ENCODE measurements around the gene LITAFD.

The LITAFD gene

DNA sequence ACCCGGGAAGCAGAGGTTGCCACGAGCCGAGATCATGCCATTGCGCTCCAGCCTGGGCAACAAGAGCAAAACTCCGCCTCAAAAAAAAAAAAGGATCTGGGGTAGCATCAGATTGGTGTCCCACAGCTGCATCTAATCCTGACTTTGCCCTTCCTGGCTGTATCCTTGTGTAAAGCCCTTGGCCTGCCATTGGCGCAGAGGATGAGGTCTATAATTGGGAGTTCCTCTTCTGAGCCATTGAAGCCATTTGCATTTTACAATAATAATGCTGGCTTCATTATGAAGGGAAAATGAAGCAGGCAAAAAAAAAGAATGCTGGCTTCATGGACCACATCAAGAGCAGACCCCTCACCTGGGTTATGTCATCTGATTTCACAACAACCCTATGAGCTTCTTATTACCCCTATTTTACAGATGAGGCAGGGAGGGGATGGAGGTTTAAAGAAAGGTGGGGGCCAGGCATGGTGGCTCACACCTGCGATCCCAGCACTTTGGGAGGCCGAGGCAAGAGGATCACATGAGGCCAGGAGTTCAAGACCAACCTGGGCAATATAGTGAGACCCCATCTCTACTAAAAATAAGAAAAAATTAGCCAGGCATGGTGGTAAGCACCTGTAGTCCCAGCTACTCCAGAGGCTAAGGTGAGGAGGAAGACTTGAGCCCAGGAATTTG is 1.2 kb upstream of the LITAFD start:
- H3K9me3 ChIP-seq = no peaks in the 10 kb centered on the region
- H3K27me3 ChIP-seq = peaks cover 28% of the 10 kb centered on the region
- H3K27ac ChIP-seq = no peak overlapping the region
- H3K4me3 ChIP-seq (ENCODE audit: low read depth in 1 of 2, low read length in 1 of 2) = no peak overlapping the region
- no peaks in the 10 kb centered on the region for H3K36me3 ChIP-seq
- peaks cover 2 to 5% of the 10 kb centered on the region in 2 experiments for H3K4me1 ChIP-seq (ENCODE audit: control insufficient read depth in 1 of 2, insufficient read depth in 1 of 2, low read depth in 1 of 2, low read length in 1 of 2)
- TF ChIP-seq, protein P1, sequence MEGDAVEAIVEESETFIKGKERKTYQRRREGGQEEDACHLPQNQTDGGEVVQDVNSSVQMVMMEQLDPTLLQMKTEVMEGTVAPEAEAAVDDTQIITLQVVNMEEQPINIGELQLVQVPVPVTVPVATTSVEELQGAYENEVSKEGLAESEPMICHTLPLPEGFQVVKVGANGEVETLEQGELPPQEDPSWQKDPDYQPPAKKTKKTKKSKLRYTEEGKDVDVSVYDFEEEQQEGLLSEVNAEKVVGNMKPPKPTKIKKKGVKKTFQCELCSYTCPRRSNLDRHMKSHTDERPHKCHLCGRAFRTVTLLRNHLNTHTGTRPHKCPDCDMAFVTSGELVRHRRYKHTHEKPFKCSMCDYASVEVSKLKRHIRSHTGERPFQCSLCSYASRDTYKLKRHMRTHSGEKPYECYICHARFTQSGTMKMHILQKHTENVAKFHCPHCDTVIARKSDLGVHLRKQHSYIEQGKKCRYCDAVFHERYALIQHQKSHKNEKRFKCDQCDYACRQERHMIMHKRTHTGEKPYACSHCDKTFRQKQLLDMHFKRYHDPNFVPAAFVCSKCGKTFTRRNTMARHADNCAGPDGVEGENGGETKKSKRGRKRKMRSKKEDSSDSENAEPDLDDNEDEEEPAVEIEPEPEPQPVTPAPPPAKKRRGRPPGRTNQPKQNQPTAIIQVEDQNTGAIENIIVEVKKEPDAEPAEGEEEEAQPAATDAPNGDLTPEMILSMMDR (IDR thresholded peaks at IDR 0.05) = no peak

DNA sequence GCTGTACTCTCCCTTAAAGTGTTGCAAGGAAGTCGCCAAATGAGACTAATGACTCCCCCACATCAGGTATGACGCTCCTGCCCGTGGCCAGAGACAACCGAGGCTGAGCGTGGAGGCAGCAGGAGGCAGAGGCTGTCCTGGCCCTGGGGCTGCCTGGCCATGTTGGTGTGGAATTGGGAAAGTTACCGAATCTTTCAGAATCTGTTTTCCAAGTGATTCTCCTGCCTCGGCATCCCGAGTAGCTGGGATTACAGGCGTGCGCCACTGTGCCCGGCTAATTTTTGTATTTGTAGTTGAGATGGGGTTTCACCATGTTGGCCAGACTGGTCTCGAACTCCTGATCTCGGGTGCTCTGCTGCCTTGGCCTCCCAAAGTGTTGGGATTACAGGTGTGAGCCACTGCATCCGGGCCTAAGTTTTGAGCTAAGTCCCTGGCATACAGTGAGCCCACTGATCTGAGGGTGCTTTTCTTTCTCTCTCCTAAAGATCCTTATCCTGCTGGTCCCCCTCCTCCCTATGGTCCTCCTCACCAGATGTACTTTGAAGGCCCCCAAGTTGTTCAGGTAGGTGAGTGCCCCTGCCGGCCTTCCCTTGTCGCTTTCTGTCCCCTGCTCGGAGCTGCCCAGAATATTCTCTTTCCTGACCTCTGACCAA is 700 bp downstream of the LITAFD start:
- H3K4me1 ChIP-seq (ENCODE audit: control insufficient read depth in 1 of 2, insufficient read depth in 1 of 2, low read depth in 1 of 2, low read length in 1 of 2) = peaks cover 2 to 5% of the 10 kb centered on the region in 2 experiments
- H3K27ac ChIP-seq = no peak overlapping the region

DNA sequence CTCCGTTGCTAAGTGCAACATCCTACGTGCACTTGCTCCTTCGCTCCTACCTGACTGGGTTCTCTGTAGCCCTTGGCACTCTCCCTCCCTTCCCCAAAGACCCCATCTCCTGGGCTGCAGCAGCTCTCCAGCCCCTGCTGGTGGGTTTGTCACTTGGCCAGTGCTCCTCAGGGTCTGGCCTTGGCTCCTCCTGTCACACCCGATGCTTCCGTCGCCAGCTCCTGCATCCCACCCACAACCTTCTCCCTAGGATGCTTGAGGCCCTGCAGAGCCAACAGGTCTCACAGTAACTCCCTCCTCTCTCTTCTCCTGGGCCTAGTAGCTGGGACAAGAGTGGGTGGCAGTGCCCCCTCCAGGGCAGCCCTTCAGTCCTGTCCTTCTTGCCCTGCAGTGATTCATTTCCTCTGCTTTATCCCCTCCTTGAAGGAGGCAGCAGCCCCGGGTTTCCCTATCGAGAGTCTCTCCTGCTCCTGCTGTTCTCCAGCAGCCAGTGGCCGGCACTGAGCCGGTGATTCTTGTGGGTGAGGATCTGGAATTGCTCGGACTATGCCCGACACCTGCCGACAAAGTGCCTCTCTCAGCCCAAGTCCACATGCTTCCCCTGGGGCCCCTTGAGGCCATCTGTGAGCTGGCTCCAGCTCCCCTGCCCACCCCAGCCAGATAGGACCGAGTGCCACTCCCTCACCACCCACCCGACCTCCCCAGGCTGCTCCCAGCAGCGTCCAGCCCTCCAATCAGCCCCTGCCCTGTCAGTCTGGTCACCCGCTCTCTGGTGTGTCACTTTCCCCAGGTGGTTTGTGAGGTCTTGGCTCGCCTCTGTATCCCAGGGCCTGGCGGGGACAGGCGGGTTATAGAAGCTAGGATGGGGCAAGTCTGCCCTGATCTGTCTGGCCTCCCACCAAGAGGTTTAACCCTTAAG is 3.8 kb downstream of the LITAFD start:
- no peaks in the 10 kb centered on the region for H3K4me1 ChIP-seq (ENCODE audit: control insufficient read depth in 1 of 2, insufficient read depth in 1 of 2, low read depth in 1 of 2, low read length in 1 of 2)
- no peak overlapping the region for H3K27ac ChIP-seq

More for the DNA sequence above, 700 bp downstream of the LITAFD start:
- Histone ChIP-seq H3K36me3 (no peaks in the 10 kb centered on the region), H3K4me3 (ENCODE audit: low read depth in 1 of 2, low read length in 1 of 2) (no peak overlapping the region), H3K27me3 (peaks cover 38% of the 10 kb centered on the region), H3K9me3 (no peaks in the 10 kb centered on the region)
- TF ChIP-seq, protein P1 (IDR thresholded peaks at IDR 0.05) = no peak

DNA sequence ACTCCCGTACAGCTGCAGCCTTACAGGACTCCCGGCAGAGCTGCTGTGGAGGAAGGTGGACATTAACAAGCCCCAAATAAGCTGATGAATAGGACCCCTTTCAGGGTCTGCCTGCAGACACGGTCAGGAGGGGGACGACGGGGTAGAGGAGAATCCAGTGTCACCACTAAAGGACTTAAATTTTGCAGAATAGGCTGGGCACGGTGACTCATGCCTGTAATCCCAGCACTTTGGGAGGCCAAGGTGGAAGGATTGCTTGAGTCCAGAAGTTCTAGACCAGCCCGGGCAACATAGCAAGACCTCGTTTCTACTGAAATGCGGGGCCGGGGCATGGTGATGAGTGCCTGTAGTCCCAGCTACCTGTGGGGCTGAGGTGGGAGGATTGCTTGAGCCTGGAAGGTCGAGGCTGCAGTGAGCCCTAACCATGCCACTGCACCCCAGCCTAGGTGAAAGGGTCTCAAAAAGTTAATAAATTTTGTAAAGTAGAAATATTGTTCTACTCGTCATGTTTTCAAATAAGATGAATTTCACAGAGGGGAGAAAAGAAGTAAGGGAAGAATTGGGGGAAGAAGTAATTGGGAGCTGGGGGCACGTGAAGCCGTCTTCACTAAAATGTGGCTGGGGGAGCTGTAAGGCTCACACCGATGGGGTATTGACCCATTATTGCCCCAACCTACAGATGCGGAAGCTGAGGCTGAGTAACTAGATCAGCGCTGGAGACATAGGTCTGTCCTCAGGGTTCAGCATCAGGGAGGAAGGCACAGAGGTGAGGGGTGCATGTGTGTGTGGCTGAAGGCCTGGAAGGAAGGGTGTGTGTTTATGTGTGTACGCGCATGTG is 4.7 kb downstream of the LITAFD start:
- Histone ChIP-seq H3K27me3 (peaks cover 33% of the 10 kb centered on the region), H3K27ac (no peak overlapping the region), H3K36me3 (peaks cover 29% of the 10 kb centered on the region), H3K4me1 (ENCODE audit: control insufficient read depth in 1 of 2, insufficient read depth in 1 of 2, low read depth in 1 of 2, low read length in 1 of 2) (no peaks in the 10 kb centered on the region), H3K9me3 (no peaks in the 10 kb centered on the region), H3K4me3 (ENCODE audit: low read depth in 1 of 2, low read length in 1 of 2) (no peak overlapping the region)
- TF ChIP-seq, protein P1 (IDR thresholded peaks at IDR 0.05) = no peak

More for the DNA sequence above, 3.8 kb downstream of the LITAFD start:
- H3K36me3 ChIP-seq = peaks cover 20% of the 10 kb centered on the region
- H3K4me3 ChIP-seq (ENCODE audit: low read depth in 1 of 2, low read length in 1 of 2) = no peak overlapping the region
- TF ChIP-seq, protein P1 (IDR thresholded peaks at IDR 0.05) = no peak
- no peaks in the 10 kb centered on the region for H3K9me3 ChIP-seq
- H3K27me3 ChIP-seq = peaks cover 33% of the 10 kb centered on the region

DNA sequence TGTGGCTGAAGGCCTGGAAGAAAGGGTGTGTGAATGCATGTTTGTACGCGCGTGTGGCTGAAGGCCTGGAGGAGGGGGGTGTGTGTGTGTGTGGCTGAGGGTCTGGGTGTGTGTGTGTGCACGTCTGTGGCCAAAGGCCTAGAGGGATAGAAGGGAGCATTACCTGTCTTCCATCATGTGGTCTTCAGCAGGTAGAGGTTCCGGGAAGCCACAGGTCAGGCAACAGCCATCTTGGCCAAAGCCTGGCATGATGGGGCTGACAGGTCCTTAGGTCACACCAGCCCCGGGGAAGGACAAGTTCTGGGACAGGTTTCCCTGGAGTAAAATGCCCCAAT is 5.2 kb downstream of the LITAFD start:
- peaks cover 33% of the 10 kb centered on the region for H3K27me3 ChIP-seq
- H3K4me1 ChIP-seq (ENCODE audit: control insufficient read depth in 1 of 2, insufficient read depth in 1 of 2, low read depth in 1 of 2, low read length in 1 of 2) = no peaks in the 10 kb centered on the region
- H3K36me3 ChIP-seq = peaks cover 35% of the 10 kb centered on the region
- TF ChIP-seq, protein P1 (IDR thresholded peaks at IDR 0.05) = no peak
- H3K27ac ChIP-seq = no peak overlapping the region
- H3K4me3 ChIP-seq (ENCODE audit: low read depth in 1 of 2, low read length in 1 of 2) = no peak overlapping the region
- no peaks in the 10 kb centered on the region for H3K9me3 ChIP-seq

Data from neutrophil (primary cell).